Fibroblast of the aortic adventitia (primary cell): Measurements from ENCODE around the gene CAMTA1. TPM values are rescaled to one million over a fixed set of nuclear protein-coding genes. Genes with fewer than 3 reads are reported as not detected.

Source experiments
- DNase-seq: peaks from one replicate; pipeline ENCODE4 v3.0.0-alpha.2; 2010; ENCODE audit warnings: low read depth
- H3K4me3 ChIP-seq: 2 replicates; pipeline ENCODE4 v1.5.1; 2011; ENCODE audit warnings: low read depth, mild to moderate bottlenecking, control low read depth, low read length, moderate library complexity
- total RNA-seq: library from RNA; depleted of rRNA; stranded (reverse); fragments of >200 nt; gene quantifications from 2 replicates; pipeline ENCODE4 v1.2.3, GENCODE V29; 2012; ENCODE audit warnings: low replicate concordance
- TF ChIP-seq, protein P1 (sequence below): IDR thresholded peaks from 2 replicates; pipeline ENCODE4 v1.5.1; 2011; ENCODE audit warnings: mild to moderate bottlenecking, low read length, control low read depth, inconsistent platforms; ENCODE audit not compliant: insufficient read depth

CAMTA1 gene
- total RNA-seq, 1 donor: 91.9 TPM

DNA sequence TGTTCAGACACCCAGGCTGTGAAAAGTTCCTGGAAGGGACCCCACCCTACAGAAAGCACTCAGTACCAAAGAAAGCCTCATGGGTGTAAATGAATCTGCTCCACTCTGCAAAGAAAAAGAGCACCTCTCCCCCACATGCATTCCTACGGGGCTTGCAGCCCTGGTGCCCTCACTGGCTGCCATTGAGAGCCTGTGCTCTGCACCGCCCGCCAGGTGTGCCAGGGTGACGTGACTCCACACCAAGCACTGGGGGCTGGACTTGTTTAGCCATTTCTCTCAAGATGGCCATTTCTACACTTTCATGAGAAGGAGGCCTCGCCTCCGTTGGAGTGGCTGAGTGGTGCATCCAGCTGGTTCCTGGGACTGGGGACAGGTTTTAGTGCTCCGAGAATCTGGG lies 605.3 kb downstream of the CAMTA1 start:
- TF ChIP-seq, protein P1, sequence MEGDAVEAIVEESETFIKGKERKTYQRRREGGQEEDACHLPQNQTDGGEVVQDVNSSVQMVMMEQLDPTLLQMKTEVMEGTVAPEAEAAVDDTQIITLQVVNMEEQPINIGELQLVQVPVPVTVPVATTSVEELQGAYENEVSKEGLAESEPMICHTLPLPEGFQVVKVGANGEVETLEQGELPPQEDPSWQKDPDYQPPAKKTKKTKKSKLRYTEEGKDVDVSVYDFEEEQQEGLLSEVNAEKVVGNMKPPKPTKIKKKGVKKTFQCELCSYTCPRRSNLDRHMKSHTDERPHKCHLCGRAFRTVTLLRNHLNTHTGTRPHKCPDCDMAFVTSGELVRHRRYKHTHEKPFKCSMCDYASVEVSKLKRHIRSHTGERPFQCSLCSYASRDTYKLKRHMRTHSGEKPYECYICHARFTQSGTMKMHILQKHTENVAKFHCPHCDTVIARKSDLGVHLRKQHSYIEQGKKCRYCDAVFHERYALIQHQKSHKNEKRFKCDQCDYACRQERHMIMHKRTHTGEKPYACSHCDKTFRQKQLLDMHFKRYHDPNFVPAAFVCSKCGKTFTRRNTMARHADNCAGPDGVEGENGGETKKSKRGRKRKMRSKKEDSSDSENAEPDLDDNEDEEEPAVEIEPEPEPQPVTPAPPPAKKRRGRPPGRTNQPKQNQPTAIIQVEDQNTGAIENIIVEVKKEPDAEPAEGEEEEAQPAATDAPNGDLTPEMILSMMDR: no peak

DNA sequence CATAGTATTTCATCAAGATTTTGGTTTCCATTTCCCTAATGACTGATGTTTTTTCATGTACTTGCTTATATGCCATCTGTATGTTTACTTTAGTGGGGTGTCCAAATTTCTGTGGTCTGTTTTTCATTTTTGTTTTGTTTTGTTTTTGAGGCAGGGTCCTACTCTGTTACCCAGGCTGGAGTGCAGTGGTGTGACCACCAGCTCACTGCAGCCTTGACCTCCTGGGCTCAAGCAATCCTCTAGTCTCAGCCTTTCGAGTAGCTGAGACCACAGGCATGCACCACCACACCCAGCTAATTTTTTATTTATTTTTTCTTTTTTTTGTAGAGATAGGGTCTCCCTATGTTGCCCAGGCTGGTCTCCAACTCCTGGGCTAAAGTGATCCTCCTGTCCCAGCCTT lies 607.9 kb downstream of the CAMTA1 start:
- DNase-seq: no peak
- H3K4me3 ChIP-seq: no peak overlapping the region
- TF ChIP-seq, protein P1: no peak

More for the DNA sequence above, 605.3 kb downstream of the CAMTA1 start:
- no peak overlapping the region for H3K4me3 ChIP-seq
- DNase-seq: no peak

DNA sequence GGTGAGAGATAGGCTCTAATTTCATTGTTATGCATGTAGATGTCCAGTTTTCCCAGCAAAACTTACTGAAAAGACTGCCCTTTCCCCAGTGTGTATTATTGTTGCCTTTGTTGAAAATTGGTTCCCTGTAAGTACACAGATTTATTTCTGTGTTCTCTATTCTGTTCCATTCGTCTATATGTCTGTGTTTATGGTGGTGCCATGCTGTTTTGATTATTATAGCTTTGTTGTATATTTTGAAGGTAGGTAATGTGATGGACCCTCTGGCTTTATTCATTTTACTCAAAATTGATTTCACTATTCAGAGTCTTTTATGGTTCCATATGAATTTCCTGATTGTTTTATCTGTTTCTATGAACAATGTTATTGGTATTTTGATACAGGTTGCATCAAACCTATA lies 610.0 kb downstream of the CAMTA1 start:
- DNase-seq: no peak
- TF ChIP-seq, protein P1: no peak
- no peak overlapping the region for H3K4me3 ChIP-seq

DNA sequence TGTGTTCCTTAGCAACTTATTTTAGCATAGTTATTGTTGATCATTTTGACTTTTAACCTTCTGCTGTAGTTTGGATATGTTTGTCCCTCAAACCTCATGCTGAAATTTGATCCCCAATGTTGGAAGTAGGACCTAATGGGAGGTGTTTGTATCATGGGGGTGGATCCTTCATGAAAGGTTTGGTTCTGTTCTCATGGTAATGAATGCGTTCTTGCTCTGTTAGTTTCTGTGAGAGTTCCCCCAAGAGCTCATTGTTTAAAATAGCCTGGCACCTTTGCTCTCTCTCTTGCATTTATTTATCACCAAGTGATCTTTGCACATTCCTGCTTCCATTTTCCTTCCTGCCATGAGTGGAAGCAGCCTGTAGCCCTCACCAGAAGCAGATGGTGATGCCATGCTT lies 613.7 kb downstream of the CAMTA1 start:
- no peak overlapping the region for H3K4me3 ChIP-seq
- TF ChIP-seq, protein P1: no peak
- no peak for DNase-seq

DNA sequence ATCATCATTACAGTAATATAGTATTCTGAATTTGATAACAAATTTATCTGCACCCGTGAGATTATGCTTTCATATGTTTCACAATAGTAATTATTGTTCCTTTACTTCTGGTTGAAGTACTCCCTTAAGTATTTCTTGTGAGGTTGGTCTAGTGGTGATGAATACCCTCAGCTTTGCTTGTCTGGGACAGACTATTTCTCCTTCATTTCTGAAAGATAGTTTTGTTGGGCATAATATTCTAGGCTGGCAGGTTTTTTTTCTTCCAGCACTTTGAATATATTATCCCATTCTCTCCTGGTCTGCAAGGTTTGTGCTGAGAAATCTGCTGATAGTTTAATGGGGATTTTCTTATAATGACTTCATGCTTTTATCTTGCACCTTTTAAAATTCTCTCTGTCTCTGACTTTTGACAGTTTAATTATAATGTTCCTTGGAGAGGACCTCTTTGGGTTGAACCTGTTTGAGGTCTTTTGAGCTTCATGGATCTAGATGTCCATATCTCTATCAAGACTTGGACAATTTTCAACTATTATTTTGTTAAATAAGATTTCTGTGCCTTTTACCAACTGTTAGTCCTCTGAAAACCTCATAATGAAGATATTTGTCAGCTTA lies 614.4 kb downstream of the CAMTA1 start:
- DNase-seq: no peak
- no peak overlapping the region for H3K4me3 ChIP-seq
- TF ChIP-seq, protein P1: no peak

DNA sequence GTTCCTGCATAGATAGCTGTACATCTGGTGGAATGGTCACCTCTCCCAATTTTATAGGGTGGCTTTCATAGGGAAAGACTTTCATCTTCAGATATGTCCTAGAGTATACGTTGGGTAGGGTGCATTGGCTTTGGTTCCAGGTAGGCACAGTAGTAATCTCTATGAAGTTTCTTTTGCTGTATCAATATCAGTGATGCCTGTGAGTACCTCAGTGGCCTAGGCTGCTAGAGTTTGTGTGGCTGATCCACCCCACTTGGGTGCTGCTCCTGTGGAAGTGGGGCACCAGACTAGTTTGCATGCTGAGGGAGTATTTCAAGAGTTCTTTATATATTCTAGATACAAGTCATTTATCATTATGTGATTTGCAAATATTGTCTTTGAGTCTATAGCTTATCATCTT lies 615.3 kb downstream of the CAMTA1 start:
- TF ChIP-seq, protein P1: no peak
- DNase-seq: no peak
- no peak overlapping the region for H3K4me3 ChIP-seq
